GM12801 (cell line): Measurements from ENCODE around the gene TLNRD1.

ENCODE experiments used
- CTCF ChIP-seq: IDR thresholded peaks from one replicate; pipeline ENCODE4 v1.5.1; 2011; ENCODE audit warnings: control low read depth; ENCODE audit not compliant: insufficient read length; ENCODE audit errors: extremely low read depth

Gene TLNRD1

DNA sequence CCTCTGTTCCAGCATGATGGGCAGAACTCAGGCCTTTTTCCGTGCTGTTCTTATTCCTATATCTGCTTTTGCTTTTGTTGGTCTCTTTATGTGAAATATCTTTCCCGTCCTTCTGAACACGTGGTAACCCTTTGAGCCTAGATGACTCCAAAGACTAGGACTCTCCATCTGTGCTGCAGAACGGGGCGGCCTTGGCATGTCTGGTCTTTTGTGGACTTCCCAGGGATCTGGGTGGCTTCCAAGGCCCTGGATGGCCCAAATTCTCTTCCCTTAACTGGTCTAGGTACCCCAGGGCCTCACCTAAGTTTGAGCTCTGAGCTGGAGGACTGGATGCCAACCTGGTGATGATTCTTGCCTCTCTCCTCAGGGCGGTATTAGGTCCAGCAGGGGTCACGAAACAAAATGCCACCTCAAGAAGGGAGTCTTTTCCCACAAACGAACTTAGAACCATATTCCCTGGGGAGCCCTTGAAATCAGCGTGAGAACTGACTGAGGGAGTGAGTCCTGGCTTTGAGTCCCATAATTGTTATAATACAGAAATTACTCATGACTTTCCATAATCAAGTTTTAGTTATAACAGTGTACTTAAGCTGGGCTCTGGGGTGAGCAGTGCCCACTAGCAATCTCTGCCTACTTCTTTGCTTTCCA lies 13.8 kb downstream of the TLNRD1 start:
- no peak for TF ChIP-seq CTCF

GRCh38 chr15:81015621-81016488 lies 15.1 kb downstream of the TLNRD1 start:
- no peak for TF ChIP-seq CTCF

GRCh38 chr15:81016489-81017068 lies 15.9 kb downstream of the TLNRD1 start:
- no peak for TF ChIP-seq CTCF

DNA sequence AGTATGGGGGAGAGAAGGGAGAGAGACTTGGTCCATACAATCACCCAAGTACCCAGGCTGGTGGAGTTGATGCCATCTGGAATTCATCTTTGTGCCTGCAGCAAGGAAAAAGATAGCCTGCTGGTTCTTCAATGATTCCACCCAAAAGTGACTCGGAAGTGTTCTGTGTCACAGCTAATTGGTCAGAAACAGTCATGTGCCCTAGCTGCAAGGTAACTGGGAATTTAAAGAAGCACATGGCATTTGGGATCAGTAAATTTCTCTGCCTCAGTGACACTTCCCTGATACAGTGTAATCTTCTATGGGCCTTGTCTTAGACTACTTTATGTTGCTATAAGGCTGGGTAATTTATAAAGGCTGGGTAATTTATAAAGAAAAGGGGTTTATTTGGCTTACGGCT lies 17.5 kb downstream of the TLNRD1 start:
- TF ChIP-seq CTCF = no peak

- TF ChIP-seq CTCF = no peak
Measured at GRCh38 chr15:81021321-81021720, 20.6 kb downstream of the TLNRD1 start.

DNA sequence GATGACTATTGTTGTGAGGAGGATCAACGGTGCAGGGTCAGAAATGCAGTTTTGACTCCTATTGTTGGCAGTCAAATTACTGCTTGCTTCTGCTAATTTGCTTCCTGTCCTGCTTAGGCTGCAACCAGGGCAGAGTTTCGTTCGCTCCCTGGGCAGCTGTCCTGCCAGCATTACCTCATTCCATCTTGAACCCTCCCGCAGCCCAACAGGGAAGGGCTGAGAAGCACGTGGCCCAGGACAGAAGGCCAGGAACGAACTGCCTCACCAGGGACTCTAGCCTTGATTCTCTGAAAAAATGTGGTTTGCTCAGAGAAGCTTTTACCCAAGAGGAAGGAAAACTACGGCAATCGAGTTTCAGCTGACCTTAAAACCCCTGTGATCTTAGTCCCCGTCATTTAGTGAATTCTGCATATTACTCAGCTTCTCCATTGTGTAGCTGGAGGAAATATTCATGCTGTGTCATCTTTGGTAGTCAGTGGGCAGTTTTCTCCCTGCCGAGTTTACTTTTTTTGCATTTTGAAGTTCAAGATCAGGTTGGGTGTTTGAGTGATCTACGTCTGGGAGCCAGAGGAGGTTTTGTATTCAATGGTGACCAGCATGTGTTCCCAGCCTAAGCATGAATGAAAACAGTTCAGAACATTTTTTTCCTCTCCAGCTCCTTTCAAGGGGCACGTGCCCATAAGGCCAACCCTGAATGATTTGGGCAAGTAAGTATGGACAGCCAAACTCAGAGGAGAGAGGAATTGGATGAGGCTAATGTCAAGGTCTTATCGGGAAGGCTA lies 23.0 kb downstream of the TLNRD1 start:
- no peak for TF ChIP-seq CTCF

DNA sequence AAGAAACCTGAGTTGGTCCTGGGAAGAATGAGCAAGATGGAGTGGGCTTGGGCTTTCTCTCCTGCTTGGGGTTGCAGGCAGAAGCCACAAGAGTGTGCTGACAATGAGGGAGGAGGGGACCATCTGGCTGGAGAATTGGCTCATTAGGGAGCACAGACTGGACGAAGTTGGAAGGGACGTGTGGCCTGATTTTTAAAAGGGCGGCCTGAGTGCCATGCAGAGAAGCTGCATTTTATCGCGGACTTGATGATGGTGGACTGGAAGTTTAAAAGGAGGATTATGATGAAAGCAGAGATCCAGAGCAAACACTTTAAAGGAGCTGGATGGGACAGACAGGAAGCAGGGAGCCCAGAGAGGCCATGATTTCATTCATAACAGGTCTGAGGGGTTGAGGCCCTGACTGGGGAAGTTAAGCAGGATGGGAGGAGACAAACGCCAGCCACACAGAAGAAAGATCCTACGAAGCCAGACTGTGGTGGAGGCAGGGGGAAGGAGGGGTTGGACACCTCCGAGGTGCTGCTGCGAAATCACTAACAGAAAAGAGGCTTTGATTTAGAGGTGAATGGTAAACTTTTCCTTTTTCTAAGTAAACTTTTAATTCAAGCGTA lies 23.6 kb downstream of the TLNRD1 start:
- TF ChIP-seq CTCF = no peak
